Activated CD4-positive, alpha-beta T cell treated with anti-CD3 and anti-CD28 coated beads, Interleukin-2, amount 10 ng/mL, durations not matched to agents 24 days and 14 days (primary cell): ENCODE results near the gene OR4N2. TPM values are rescaled to one million over a fixed set of nuclear protein-coding genes. Genes with fewer than 3 reads are reported as not detected.
"Not testable (repeated sequence)": the region's sequence is repeated elsewhere in the genome, so short reads cannot be mapped to it uniquely, and the experiment has no call there.

Experiments used
- DNase-seq: peaks from one replicate; pipeline ENCODE4 v3.0.0; 2022
- H3K27ac Mint-ChIP-seq: one replicate; pipeline ENCODE4 v1.8.0; 2022; ENCODE audit warnings: mild to moderate bottlenecking, mixed read lengths
- H3K27me3 Mint-ChIP-seq: one replicate; pipeline ENCODE4 v1.8.0; 2022; ENCODE audit warnings: mixed read lengths
- H3K36me3 Mint-ChIP-seq: one replicate; pipeline ENCODE4 v1.8.0; 2022; ENCODE audit warnings: low read depth, mild to moderate bottlenecking, mixed read lengths
- H3K4me1 Mint-ChIP-seq: one replicate; pipeline ENCODE4 v1.8.0; 2021; ENCODE audit warnings: mixed read lengths
- H3K4me3 Mint-ChIP-seq: one replicate; pipeline ENCODE4 v1.8.0; 2022; ENCODE audit warnings: mild to moderate bottlenecking, moderate library complexity, mixed read lengths
- H3K9me3 Mint-ChIP-seq: one replicate; pipeline ENCODE4 v1.8.0; 2021; ENCODE audit warnings: mixed read lengths
- intact Hi-C: fragments of 100-400 bp; cut with micrococcal nuclease; formaldehyde crosslinking; loops from one replicate; pipeline ENCODE4 v1.15.1; 2023
- total RNA-seq: library from RNA; stranded (reverse); gene quantifications from 2 replicates; pipeline ENCODE4 v1.2.3, GENCODE V29; 2022

OR4N2 gene
- not detected in 2 replicates for total RNA-seq

GRCh38 chr14:19803470-19803869, at the start of gene OR4N2:
Gene OR4N2, plus strand, starts transcription at chr14:19803770. Its CDS starts 23,679 bp downstream, at chr14:19827449.
- not testable (repeated sequence) for DNase-seq

GRCh38 chr14:19754172-19754571, 49.4 kb upstream of the OR4N2 start:
- H3K4me1 Mint-ChIP-seq = no peaks in the 10 kb centered on the region
- no peak for DNase-seq
- H3K36me3 Mint-ChIP-seq = no peaks in the 10 kb centered on the region
- no peaks in the 10 kb centered on the region for H3K9me3 Mint-ChIP-seq
- intact Hi-C loops = no loop called here
- no peak overlapping the region for H3K4me3 Mint-ChIP-seq
- H3K27ac Mint-ChIP-seq = no peak overlapping the region
- H3K27me3 Mint-ChIP-seq = no peaks in the 10 kb centered on the region

More at GRCh38 chr14:19803470-19803869, at the start of gene OR4N2:
- H3K36me3 Mint-ChIP-seq, H3K4me1 Mint-ChIP-seq, H3K27me3 Mint-ChIP-seq, H3K27ac Mint-ChIP-seq, H3K9me3 Mint-ChIP-seq, intact Hi-C loops, H3K4me3 Mint-ChIP-seq: not testable (repeated sequence)

- DNase-seq, intact Hi-C loops, H3K9me3 Mint-ChIP-seq, H3K4me1 Mint-ChIP-seq, H3K4me3 Mint-ChIP-seq, H3K36me3 Mint-ChIP-seq, H3K27ac Mint-ChIP-seq, H3K27me3 Mint-ChIP-seq: not testable (repeated sequence)
Observed at GRCh38 chr14:19771491-19771890, 32.1 kb upstream of the OR4N2 start.

GRCh38 chr14:19771895-19772430, 31.6 kb upstream of the OR4N2 start:
- Mint-ChIP-seq H3K36me3 (no peaks in the 10 kb centered on the region), H3K27me3 (no peaks in the 10 kb centered on the region), H3K4me1 (no peaks in the 10 kb centered on the region), H3K9me3 (peaks cover 8% of the 10 kb centered on the region), H3K4me3 (no peak overlapping the region), H3K27ac (no peak overlapping the region)
- no peak for DNase-seq
- intact Hi-C loops = no loop called here

GRCh38 chr14:19772454-19772853, 31.1 kb upstream of the OR4N2 start:
- H3K4me3 Mint-ChIP-seq, H3K27ac Mint-ChIP-seq, H3K4me1 Mint-ChIP-seq, H3K27me3 Mint-ChIP-seq, intact Hi-C loops, DNase-seq, H3K9me3 Mint-ChIP-seq, H3K36me3 Mint-ChIP-seq: not testable (repeated sequence)

GRCh38 chr14:19773204-19773603, 30.4 kb upstream of the OR4N2 start, which contains the start of gene OR4M1:
Gene OR4M1, plus strand, starts transcription at chr14:19773504. Its CDS starts 6,819 bp downstream, at chr14:19780323.
- intact Hi-C loops, H3K27ac Mint-ChIP-seq, H3K36me3 Mint-ChIP-seq, DNase-seq, H3K9me3 Mint-ChIP-seq, H3K4me1 Mint-ChIP-seq, H3K27me3 Mint-ChIP-seq, H3K4me3 Mint-ChIP-seq: not testable (repeated sequence)

GRCh38 chr14:19775587-19775986, 28.0 kb upstream of the OR4N2 start:
- Mint-ChIP-seq H3K4me1 (no peaks in the 10 kb centered on the region), H3K4me3 (no peak overlapping the region), H3K36me3 (no peaks in the 10 kb centered on the region), H3K9me3 (peaks cover 6% of the 10 kb centered on the region), H3K27me3 (no peaks in the 10 kb centered on the region), H3K27ac (no peak overlapping the region)
- intact Hi-C loops = no loop called here
- no peak for DNase-seq

GRCh38 chr14:19785848-19786247, 17.7 kb upstream of the OR4N2 start:
- H3K27me3 Mint-ChIP-seq, H3K4me3 Mint-ChIP-seq, H3K36me3 Mint-ChIP-seq, intact Hi-C loops, H3K9me3 Mint-ChIP-seq, H3K4me1 Mint-ChIP-seq, H3K27ac Mint-ChIP-seq, DNase-seq: not testable (repeated sequence)

GRCh38 chr14:19787318-19787717, 16.3 kb upstream of the OR4N2 start:
- intact Hi-C loops = not testable (repeated sequence)

GRCh38 chr14:19788150-19788549, 15.4 kb upstream of the OR4N2 start:
- H3K4me3 Mint-ChIP-seq, H3K36me3 Mint-ChIP-seq, H3K27me3 Mint-ChIP-seq, DNase-seq, H3K27ac Mint-ChIP-seq, H3K9me3 Mint-ChIP-seq, H3K4me1 Mint-ChIP-seq, intact Hi-C loops: not testable (repeated sequence)

More at GRCh38 chr14:19787318-19787717, 16.3 kb upstream of the OR4N2 start:
- H3K36me3 Mint-ChIP-seq, H3K4me1 Mint-ChIP-seq, DNase-seq, H3K4me3 Mint-ChIP-seq, H3K27me3 Mint-ChIP-seq, H3K27ac Mint-ChIP-seq, H3K9me3 Mint-ChIP-seq: not testable (repeated sequence)

GRCh38 chr14:19796520-19797108, 7.0 kb upstream of the OR4N2 start:
- intact Hi-C loops, H3K27me3 Mint-ChIP-seq, H3K9me3 Mint-ChIP-seq, H3K4me3 Mint-ChIP-seq, H3K4me1 Mint-ChIP-seq, H3K27ac Mint-ChIP-seq, H3K36me3 Mint-ChIP-seq, DNase-seq: not testable (repeated sequence)

GRCh38 chr14:19799880-19800279, 3.7 kb upstream of the OR4N2 start:
- H3K4me1 Mint-ChIP-seq = no peaks in the 10 kb centered on the region
- intact Hi-C loops = no loop called here
- no peak overlapping the region for H3K27ac Mint-ChIP-seq
- no peaks in the 10 kb centered on the region for H3K27me3 Mint-ChIP-seq
- no peak overlapping the region for H3K4me3 Mint-ChIP-seq
- peaks cover 3% of the 10 kb centered on the region for H3K9me3 Mint-ChIP-seq
- no peak for DNase-seq
- no peaks in the 10 kb centered on the region for H3K36me3 Mint-ChIP-seq

GRCh38 chr14:19800282-19801117, 3.1 kb upstream of the OR4N2 start:
- H3K27me3 Mint-ChIP-seq = no peaks in the 10 kb centered on the region
- no peaks in the 10 kb centered on the region for H3K4me1 Mint-ChIP-seq
- intact Hi-C loops = no loop called here
- DNase-seq = no peak
- H3K4me3 Mint-ChIP-seq = no peak overlapping the region
- no peak overlapping the region for H3K27ac Mint-ChIP-seq
- peaks cover 3% of the 10 kb centered on the region for H3K9me3 Mint-ChIP-seq
- H3K36me3 Mint-ChIP-seq = no peaks in the 10 kb centered on the region

GRCh38 chr14:19801118-19801464, 2.5 kb upstream of the OR4N2 start:
- no peaks in the 10 kb centered on the region for H3K4me1 Mint-ChIP-seq
- intact Hi-C loops = no loop called here
- H3K4me3 Mint-ChIP-seq = no peak overlapping the region
- no peaks in the 10 kb centered on the region for H3K27me3 Mint-ChIP-seq
- H3K36me3 Mint-ChIP-seq = no peaks in the 10 kb centered on the region
- no peak for DNase-seq
- no peak overlapping the region for H3K27ac Mint-ChIP-seq
- H3K9me3 Mint-ChIP-seq = peaks cover 3% of the 10 kb centered on the region
